ENCODE measurements around the gene SLC16A7.
"Not testable (repeated sequence)": the region's sequence is repeated elsewhere in the genome, so short reads cannot be mapped to it uniquely, and the experiment has no call there.

The SLC16A7 gene

GRCh38 chr12:59744564-59744963, 148.7 kb downstream of the SLC16A7 start:
- no peak for TF ChIP-seq CTCF (IDR thresholded peaks at IDR 0.05; ENCODE audit: extremely low read depth, missing control alignments)

GRCh38 chr12:59751091-59751490, 155.3 kb downstream of the SLC16A7 start:
- not testable (repeated sequence) for DNase-seq (ENCODE audit: low spot score)

More at GRCh38 chr12:59744564-59744963, 148.7 kb downstream of the SLC16A7 start:
- DNase-seq (ENCODE audit: low spot score), result no peak

GRCh38 chr12:59761542-59761941, 165.7 kb downstream of the SLC16A7 start:
- no peak for DNase-seq (ENCODE audit: low spot score)
- no peak for TF ChIP-seq CTCF (IDR thresholded peaks at IDR 0.05; ENCODE audit: extremely low read depth, missing control alignments)

- no peak for DNase-seq (ENCODE audit: low spot score)
- no peak for TF ChIP-seq CTCF (IDR thresholded peaks at IDR 0.05; ENCODE audit: extremely low read depth, missing control alignments)
Observed at GRCh38 chr12:59763835-59764234, 168.0 kb downstream of the SLC16A7 start.

- DNase-seq (ENCODE audit: low spot score), result no peak
- TF ChIP-seq CTCF (IDR thresholded peaks at IDR 0.05; ENCODE audit: extremely low read depth, missing control alignments), result no peak
Observed at GRCh38 chr12:59768031-59768430, 172.2 kb downstream of the SLC16A7 start.

GRCh38 chr12:59780605-59781135, 184.8 kb downstream of the SLC16A7 start:
- no peak for DNase-seq (ENCODE audit: low spot score)

GRCh38 chr12:59787610-59788009, 191.8 kb downstream of the SLC16A7 start:
- TF ChIP-seq CTCF (IDR thresholded peaks at IDR 0.05; ENCODE audit: extremely low read depth, missing control alignments), result no peak
- DNase-seq (ENCODE audit: low spot score), result no peak

More at GRCh38 chr12:59780605-59781135, 184.8 kb downstream of the SLC16A7 start:
- no peak for TF ChIP-seq CTCF (IDR thresholded peaks at IDR 0.05; ENCODE audit: extremely low read depth, missing control alignments)

- TF ChIP-seq CTCF (IDR thresholded peaks at IDR 0.05; ENCODE audit: extremely low read depth, missing control alignments), result no peak
Observed at GRCh38 chr12:59792647-59793046, 196.8 kb downstream of the SLC16A7 start.

More at GRCh38 chr12:59792647-59793046, 196.8 kb downstream of the SLC16A7 start:
- DNase-seq (ENCODE audit: low spot score), result no peak
